GM13976 (cell line): ENCODE measurements around the gene WIZ.

Experiments used
- DNase-seq: peaks from one replicate; pipeline ENCODE4 v3.0.0; 2012; ENCODE audit warnings: low spot score
- CTCF ChIP-seq: IDR thresholded peaks from 2 replicates; pipeline ENCODE4 v1.5.1; 2012; ENCODE audit warnings: borderline replicate concordance, mild to moderate bottlenecking; ENCODE audit not compliant: insufficient read depth; ENCODE audit errors: extremely low read depth, missing control alignments, control extremely low read depth
- in situ Hi-C: fragments of 300-500 bp; cut with MboI; formaldehyde crosslinking; loops from one replicate; pipeline ENCODE4 v1.12.0; 2022; ENCODE audit warnings: low sequenced_read_pairs, mixed read lengths, inconsistent platforms; ENCODE audit not compliant: unreplicated experiment

Gene WIZ

GRCh38 chr19:15471639-15472101 lies 21.9 kb upstream of the WIZ start:
- DNase-seq, result no peak
- in situ Hi-C loops, result no loop called here

GRCh38 chr19:15469513-15470297 lies 19.9 kb upstream of the WIZ start:
- in situ Hi-C loops, result no loop called here
- no peak for TF ChIP-seq CTCF
- DNase-seq, result no peak

More at GRCh38 chr19:15471639-15472101, 21.9 kb upstream of the WIZ start:
- no peak for TF ChIP-seq CTCF

- in situ Hi-C loops, result no loop called here
- no peak for DNase-seq
- TF ChIP-seq CTCF, result no peak
These were observed 19.1 kb upstream of the WIZ start for GRCh38 chr19:15468675-15469512.

- TF ChIP-seq CTCF, result no peak
- in situ Hi-C loops, result no loop called here
- DNase-seq, result no peak
These were observed 18.0 kb upstream of the WIZ start for GRCh38 chr19:15467734-15468214.

GRCh38 chr19:15466851-15467733 lies 17.3 kb upstream of the WIZ start:
- peak; percentile 59 for DNase-seq
- no peak for TF ChIP-seq CTCF
- in situ Hi-C loops, result no loop called here
